ENCODE data around the gene MAST2. TPM values are rescaled to one million over a fixed set of nuclear protein-coding genes. Genes with fewer than 3 reads are reported as not detected.

Gene MAST2
- total and polyA plus RNA-seq, 2 experiments from 2014 or later, result 14.2 to 19.1 TPM

- no peaks in the 10 kb centered on the region for H3F3A ChIP-seq (ENCODE audit: insufficient read depth)
Measured at GRCh38 chr1:45998020-45998617, 194.7 kb downstream of the MAST2 start.

GRCh38 chr1:45999507-45999906, 196.1 kb downstream of the MAST2 start:
- H4K20me1 ChIP-seq (ENCODE audit: insufficient read depth), result no peaks in the 10 kb centered on the region
- H3K79me2 ChIP-seq (ENCODE audit: insufficient read depth), result peaks cover 12% of the 10 kb centered on the region; the same call in 1 of the 2 replicates
- no peak overlapping the region for H3K4me2 ChIP-seq (ENCODE audit: unreplicated experiment)
- no peak overlapping the region for H2AFZ ChIP-seq
- no peak overlapping the region for H3K4me3 ChIP-seq
- no peaks in the 10 kb centered on the region for H3K27me3 ChIP-seq (replicated peaks; ENCODE audit: insufficient read depth)
- H3K27ac ChIP-seq, result no peak overlapping the region
- no peak for TF ChIP-seq EZH2phosphoT487 (IDR thresholded peaks at IDR 0.05; ENCODE audit: insufficient read depth, low read depth)
- no peak for TF ChIP-seq EZH2 (IDR thresholded peaks at IDR 0.05; ENCODE audit: insufficient read depth, poor library complexity, severe bottlenecking)
- H3K36me3 ChIP-seq (ENCODE audit: low read depth), result 0 out of 2 replicates have a peak, but pooled peaks cover 4% of the 10 kb centered on the region
- H3K9me2 ChIP-seq (ENCODE audit: insufficient read depth), result no peaks in the 10 kb centered on the region
- no peak overlapping the region for H3K9ac ChIP-seq
- peak; percentile 13 for DNase-seq
- WGBS, 2 experiments (ENCODE audit: low coverage in 1 of 2, low lambda C conversion rate in 2 of 2, missing lambda C conversion rate in 2 of 2), result 98% methylated on average over 2 of the region's 2 CpGs
- no peaks in the 10 kb centered on the region for H3K4me1 ChIP-seq (ENCODE audit: insufficient read depth)
- H3F3A ChIP-seq (ENCODE audit: insufficient read depth), result no peaks in the 10 kb centered on the region
- in situ Hi-C loops (cut with MboI), result no loop called here
- H3K9me3 ChIP-seq (ENCODE audit: low read depth), result no peaks in the 10 kb centered on the region

More at GRCh38 chr1:45998020-45998617, 194.7 kb downstream of the MAST2 start:
- Histone ChIP-seq H3K36me3 (ENCODE audit: low read depth) (0 out of 2 replicates have a peak, but pooled peaks cover 4% of the 10 kb centered on the region), H3K4me3 (no peak overlapping the region), H3K27me3 (replicated peaks; ENCODE audit: insufficient read depth) (no peaks in the 10 kb centered on the region), H3K9ac (no peak overlapping the region), H4K20me1 (ENCODE audit: insufficient read depth) (no peaks in the 10 kb centered on the region), H2AFZ (no peak overlapping the region), H3K9me2 (ENCODE audit: insufficient read depth) (no peaks in the 10 kb centered on the region), H3K4me2 (ENCODE audit: unreplicated experiment) (no peak overlapping the region), H3K79me2 (ENCODE audit: insufficient read depth) (peaks cover 23% of the 10 kb centered on the region; the same call in 1 of the 2 replicates), H3K4me1 (ENCODE audit: insufficient read depth) (no peaks in the 10 kb centered on the region), H3K27ac (no peak overlapping the region), H3K9me3 (ENCODE audit: low read depth) (no peaks in the 10 kb centered on the region)
- TF ChIP-seq EZH2 (IDR thresholded peaks at IDR 0.05; ENCODE audit: insufficient read depth, poor library complexity, severe bottlenecking) (no peak), EZH2phosphoT487 (IDR thresholded peaks at IDR 0.05; ENCODE audit: insufficient read depth, low read depth) (no peak)
- WGBS, 2 experiments (ENCODE audit: low coverage in 1 of 2, low lambda C conversion rate in 2 of 2, missing lambda C conversion rate in 2 of 2), result 92 to 95% methylated on average over 3 of the region's 3 CpGs
- DNase-seq, result no peak
- in situ Hi-C loops (cut with MboI), result no loop called here

DNA sequence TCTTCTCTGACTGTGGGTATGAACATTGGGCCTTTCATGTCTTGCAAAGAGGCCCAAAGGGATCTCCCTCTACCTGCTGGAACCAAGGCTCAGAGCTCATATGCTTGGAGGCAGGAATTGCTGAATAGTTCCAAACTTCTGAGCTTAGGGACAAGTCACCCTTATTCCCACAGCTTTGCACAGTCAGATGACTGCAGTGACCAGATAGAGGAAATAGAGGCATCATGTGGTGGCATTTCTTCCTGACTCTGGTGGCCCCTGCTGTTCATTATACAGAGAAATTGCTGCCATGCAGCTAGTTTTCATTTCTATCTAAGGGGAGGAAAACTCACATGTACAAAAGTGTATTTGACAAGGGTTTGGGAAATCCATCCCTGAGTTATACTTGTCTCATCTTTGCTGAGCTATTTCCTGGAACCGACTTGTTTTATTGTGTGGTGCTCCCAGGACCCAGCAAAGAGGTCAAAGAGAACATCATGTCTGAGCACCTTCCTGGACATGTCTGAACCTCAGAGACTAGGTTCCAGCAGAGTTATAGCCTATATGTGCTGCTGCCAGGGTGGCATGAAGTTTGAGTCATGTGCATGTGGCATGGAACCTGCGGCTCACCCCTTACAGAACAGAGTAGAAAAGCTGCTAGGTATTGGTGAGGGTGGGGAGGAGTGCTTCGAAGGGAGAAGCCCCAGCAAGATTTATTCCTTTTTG, 197.8 kb downstream of the MAST2 start:
- 96 to 98% methylated on average over 3 of the region's 3 CpGs for WGBS, 2 experiments (ENCODE audit: low coverage in 1 of 2, low lambda C conversion rate in 2 of 2, missing lambda C conversion rate in 2 of 2)
- H3F3A ChIP-seq (ENCODE audit: insufficient read depth), result no peaks in the 10 kb centered on the region
- in situ Hi-C loops (cut with MboI), result no loop called here
- H3K36me3 ChIP-seq (ENCODE audit: low read depth), result 0 out of 2 replicates have a peak, but pooled peaks cover 4% of the 10 kb centered on the region
- no peak overlapping the region for H3K27ac ChIP-seq
- H3K9ac ChIP-seq, result no peak overlapping the region
- no peaks in the 10 kb centered on the region for H3K79me2 ChIP-seq (ENCODE audit: insufficient read depth)
- H2AFZ ChIP-seq, result no peak overlapping the region
- no peaks in the 10 kb centered on the region for H3K27me3 ChIP-seq (replicated peaks; ENCODE audit: insufficient read depth)
- H3K4me3 ChIP-seq, result no peak overlapping the region
- no peak overlapping the region for H3K4me2 ChIP-seq (ENCODE audit: unreplicated experiment)
- no peak for DNase-seq
- H4K20me1 ChIP-seq (ENCODE audit: insufficient read depth), result no peaks in the 10 kb centered on the region
- no peak for TF ChIP-seq EZH2 (IDR thresholded peaks at IDR 0.05; ENCODE audit: insufficient read depth, poor library complexity, severe bottlenecking)
- TF ChIP-seq EZH2phosphoT487 (IDR thresholded peaks at IDR 0.05; ENCODE audit: insufficient read depth, low read depth), result no peak
- no peaks in the 10 kb centered on the region for H3K9me3 ChIP-seq (ENCODE audit: low read depth)
- H3K9me2 ChIP-seq (ENCODE audit: insufficient read depth), result no peaks in the 10 kb centered on the region
- H3K4me1 ChIP-seq (ENCODE audit: insufficient read depth), result no peaks in the 10 kb centered on the region

DNA sequence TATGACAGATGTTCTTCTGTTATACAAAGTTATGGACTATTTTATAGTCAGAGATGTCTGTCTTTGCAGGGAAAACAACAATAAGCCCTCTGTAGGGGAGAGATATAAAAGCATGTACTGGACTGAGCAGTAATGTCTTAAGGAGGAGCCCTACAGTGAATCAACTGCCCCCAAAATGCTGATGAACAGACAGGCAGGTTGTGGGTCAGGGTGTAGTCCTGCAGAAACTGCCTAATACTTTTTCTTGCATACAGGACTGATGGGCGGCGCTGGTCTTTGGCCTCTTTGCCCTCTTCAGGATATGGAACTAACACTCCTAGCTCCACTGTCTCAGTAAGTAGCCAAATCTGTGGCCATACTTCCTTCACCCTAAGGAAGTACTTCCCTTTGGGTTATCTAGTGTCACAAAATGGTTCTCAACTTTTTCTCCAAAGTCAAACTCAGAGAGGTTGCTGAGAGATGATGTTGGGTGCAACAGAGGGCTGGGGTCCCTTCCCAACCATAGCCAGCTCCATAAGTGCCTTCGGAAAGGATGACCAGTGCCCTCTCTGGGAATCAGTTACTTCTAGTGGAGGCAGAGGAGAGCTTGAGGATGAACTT, 199.2 kb downstream of the MAST2 start:
- no peaks in the 10 kb centered on the region for H3K9me2 ChIP-seq (ENCODE audit: insufficient read depth)
- H3K4me2 ChIP-seq (ENCODE audit: unreplicated experiment), result no peak overlapping the region
- no peaks in the 10 kb centered on the region for H3K9me3 ChIP-seq (ENCODE audit: low read depth)
- in situ Hi-C loops (cut with MboI), result no loop called here
- H3K27ac ChIP-seq, result no peak overlapping the region
- H3K9ac ChIP-seq, result no peak overlapping the region
- no peak for DNase-seq
- TF ChIP-seq EZH2phosphoT487 (IDR thresholded peaks at IDR 0.05; ENCODE audit: insufficient read depth, low read depth), result no peak
- no peaks in the 10 kb centered on the region for H3K79me2 ChIP-seq (ENCODE audit: insufficient read depth)
- no peak overlapping the region for H3K4me3 ChIP-seq
- H3F3A ChIP-seq (ENCODE audit: insufficient read depth), result no peaks in the 10 kb centered on the region
- H3K27me3 ChIP-seq (replicated peaks; ENCODE audit: insufficient read depth), result no peaks in the 10 kb centered on the region
- H2AFZ ChIP-seq, result no peak overlapping the region
- no peaks in the 10 kb centered on the region for H4K20me1 ChIP-seq (ENCODE audit: insufficient read depth)
- WGBS, 2 experiments (ENCODE audit: low coverage in 1 of 2, low lambda C conversion rate in 2 of 2, missing lambda C conversion rate in 2 of 2), result 91 to 92% methylated on average over 3 of the region's 3 CpGs
- H3K4me1 ChIP-seq (ENCODE audit: insufficient read depth), result no peaks in the 10 kb centered on the region
- H3K36me3 ChIP-seq (ENCODE audit: low read depth), result 0 out of 2 replicates have a peak, but pooled peaks cover 4% of the 10 kb centered on the region

Measured in GM23248 (cell line).